Putamen (tissue), 1 donor: ENCODE results near the gene TMEM175.

Experiments used
- DNase-seq: peaks from one replicate; pipeline ENCODE4 v3.0.0-alpha.2; 2016; ENCODE audit warnings: low spot score

TMEM175 gene

DNA sequence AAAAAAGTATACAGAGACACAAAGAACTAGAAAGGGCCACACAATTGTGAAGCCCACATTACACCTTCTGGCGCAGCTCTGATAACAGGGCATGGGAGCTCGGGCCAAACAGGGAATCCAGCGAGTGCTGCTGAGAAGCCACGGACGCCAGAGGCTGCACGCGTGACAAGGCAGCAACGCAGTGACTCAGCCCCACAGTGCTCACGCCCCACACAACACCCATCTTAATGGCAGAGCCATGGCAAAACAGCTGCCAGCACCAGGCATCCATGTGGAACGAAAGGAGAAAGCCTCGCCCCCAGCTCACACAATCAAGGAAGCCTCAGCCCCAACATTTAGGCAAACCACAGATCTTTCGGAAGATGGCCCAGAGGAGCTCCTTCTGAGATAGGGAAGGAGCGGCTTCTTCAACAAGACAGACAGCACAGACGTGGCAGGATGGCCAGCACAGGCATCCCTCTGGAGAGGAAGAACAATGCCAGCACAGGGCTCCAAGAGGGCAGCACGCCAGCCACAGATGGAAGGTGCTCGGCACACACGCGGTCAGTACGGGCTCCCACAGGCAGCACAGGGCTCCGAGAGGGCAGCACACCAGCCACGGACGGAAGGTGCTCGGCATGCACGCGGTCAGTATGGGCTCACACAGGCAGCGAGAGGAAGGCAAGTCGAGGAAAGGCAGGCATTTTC is 33.2 kb upstream of the TMEM175 start:
- no peak for DNase-seq

DNA sequence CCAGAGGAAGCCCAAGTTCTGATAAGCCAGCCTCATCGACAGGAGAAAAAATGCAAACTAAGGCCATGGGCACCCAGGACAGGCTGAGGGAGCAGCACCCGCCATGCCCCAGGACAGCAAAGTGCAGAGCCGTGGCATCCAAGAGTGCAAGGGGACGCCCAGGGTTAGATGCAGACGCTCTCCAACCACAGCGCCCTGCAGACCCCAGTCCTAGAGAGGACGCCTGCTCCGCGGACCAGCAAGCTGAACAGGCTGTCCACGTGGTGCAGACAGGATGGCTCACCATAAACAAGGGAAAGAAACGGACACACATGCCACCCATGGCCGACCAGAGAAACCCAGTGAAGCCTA is 32.7 kb upstream of the TMEM175 start:
- no peak for DNase-seq

DNA sequence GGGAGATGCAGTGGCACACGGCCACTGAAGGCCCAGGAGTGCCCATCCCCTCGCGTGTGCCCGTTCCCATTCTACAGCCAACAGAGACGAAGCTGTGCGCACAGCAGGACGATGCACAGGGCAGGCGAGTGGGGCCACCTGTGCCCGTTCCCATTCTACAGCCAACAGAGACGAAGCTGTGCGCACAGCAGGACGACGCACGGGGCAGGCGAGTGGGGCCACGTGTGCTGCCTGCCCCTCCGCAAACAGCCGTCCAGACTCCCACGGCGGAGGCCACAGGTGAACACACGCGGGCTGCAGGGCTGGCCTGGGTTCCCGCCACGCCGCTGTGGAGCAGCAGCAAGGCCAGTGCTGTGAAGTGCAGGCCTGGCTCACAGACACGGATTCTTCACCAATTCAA is 32.2 kb upstream of the TMEM175 start:
- DNase-seq: no peak

GRCh38 chr4:900721-901120 is 31.5 kb upstream of the TMEM175 start:
- DNase-seq: no peak

DNA sequence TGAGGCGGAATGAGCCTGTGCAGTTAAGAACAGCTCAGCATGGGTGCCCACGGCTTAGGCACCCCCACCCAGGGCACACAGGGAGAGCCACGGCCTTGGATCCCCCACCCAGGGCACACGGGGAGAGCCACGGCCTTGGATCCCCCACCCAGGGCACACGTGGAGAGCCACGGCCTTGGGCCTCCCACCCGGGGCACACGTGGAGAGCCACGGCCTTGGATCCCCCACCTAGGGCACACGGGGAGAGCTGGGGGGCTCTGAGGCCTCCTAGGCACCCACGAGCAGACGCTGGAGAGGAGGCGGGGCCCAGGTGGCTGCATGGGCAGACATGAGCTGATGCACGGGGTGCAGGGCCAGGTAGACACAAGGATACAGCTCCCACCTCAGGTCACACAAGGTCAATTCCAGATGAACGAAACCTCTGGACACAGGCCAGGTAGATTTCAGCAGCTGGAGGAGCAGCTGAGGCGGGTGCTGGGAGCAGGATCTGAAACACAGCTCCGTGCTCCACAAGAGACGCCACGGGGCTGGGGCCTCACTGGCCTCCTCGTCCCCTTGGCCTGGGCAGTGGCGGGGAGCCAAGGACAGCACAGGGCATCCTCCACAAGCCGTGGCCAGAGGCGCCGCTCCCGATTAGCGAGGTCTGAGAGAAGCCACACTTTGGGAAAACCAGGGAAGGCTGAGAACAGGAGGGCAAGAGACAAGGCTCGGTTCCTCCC is 30.9 kb upstream of the TMEM175 start:
- no peak for DNase-seq

DNA sequence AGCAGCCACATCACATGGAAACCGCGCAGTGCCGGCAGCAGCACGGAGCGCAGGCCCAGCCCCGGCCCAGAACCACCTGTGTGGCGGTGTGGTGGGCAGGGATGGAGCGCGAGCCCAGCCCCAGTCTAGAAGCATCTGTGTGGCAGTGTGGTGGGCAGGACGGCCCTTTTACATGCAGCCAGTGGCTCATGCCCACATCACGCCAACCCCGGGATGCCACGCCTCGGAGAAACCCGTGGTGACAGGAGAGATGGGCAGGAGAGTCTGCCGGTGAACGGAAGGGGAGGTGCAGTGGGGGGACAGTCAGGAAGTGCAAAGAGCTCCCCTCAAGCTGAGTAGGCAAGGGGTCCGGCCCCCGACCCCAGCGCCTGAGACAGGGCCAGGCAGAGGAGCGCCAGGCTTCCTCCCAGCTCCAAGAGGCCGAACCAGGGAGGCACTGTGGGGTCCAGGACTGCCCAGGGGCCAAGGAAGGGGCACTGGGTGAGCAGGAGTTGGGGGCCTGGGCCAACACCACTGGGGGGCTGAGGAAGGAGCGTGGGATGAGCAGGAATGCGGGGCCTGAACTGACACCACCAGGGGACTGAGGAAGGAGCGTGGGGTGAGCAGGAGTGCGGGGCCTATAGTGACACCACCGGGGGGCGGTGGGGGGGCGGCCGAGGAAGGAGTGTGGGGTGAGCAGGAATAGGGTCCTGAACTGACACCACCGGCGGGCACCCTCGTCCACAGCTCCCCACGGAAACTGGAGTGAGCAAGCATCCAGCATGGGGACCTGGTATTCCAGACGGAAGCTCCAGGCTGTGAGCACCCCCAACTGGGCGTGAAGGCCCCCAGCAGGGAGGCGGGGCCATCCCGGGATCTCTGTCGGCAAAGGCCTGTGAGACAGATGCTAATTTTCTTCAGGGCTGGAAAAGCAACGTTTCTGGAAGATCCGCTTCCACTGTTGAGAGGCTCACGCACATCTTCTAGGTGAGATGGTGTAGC is 28.9 kb upstream of the TMEM175 start:
- no peak for DNase-seq

GRCh38 chr4:905485-906338 is 26.5 kb upstream of the TMEM175 start:
- DNase-seq: no peak

DNA sequence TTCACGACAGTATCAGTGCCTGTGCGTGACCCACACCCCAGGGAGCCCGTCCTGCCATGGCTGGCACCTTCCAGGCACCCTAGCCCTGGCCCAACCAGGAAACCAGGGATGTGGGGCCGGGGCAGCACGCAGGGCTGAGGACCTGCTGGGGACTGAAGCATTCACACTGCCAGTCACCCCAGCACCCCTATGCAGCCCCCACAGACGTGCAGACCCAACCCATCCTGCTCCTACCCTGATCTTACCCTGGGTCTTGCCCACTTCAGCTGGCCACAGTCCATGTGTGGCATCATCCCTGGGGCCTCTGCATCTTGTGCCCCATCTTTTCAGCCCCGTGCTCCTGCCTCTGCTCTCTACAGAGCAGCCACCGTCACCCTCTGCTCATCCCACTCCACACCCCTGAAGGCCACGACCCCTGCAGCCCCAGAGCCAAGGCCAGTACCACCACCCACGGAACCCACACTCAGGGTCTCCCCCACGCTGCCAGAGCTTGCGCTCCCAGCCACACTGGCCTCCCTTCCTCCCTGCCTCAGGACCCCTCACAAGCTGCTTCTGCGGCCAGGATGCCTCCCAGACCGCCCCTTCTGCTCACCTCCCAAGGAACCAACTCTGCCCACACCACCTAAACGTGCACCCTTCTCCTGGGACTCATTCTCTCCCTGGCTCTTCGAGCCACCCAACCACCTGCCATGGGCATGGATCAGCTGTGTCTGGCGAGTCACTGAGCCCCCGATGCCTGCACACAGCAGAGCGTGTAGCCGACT is 25.7 kb upstream of the TMEM175 start:
- no peak for DNase-seq

DNA sequence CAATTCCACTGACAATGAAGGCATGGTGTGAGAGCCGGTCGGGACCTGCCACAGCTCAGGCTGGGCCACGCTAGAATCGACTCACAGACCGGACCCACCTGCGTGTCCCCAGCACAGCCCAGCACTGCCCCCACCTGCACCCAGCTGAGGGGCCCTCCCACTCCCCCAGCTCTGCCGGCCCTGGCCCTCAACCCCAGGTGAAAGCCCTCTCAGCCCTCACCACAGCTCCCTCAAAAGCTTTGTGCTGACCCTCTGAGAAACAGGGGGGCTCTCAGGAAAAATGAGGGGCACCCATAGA is 25.2 kb upstream of the TMEM175 start:
- no peak for DNase-seq

DNA sequence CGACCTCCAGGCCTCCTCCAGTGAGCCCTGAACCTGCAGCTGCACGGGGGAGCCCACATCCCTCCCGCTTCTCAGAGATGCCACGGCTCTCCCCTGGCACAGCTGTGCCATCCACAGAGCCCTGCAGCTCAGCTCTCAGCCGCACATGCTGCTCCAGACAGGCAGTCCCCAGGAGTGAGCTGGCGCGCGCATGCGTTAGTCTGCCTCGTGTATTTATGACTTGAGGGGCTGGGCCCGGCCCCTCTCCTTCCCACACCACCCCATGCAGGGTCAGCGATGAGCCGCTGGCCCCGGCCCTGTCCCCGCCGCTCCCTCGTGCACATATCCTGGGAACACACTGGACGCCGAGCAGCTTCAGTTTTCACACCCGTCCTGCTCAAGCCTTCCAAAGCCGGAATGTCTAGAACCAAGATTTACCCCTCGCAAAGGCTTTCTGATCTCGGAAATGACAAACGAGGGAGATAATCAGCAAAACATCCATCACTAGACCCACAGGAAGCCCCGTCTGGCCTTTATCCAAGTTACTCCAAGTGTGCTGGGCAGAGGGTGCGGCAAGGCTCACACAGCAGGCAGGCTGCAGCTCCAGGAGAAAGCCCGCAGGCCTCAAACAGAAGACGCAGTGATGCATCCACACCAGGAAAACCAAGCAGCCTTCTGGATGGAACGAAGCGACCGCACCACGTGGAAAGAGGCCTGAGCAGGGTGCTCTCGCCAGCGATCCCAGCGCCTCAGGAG is 24.4 kb upstream of the TMEM175 start:
- no peak for DNase-seq

DNA sequence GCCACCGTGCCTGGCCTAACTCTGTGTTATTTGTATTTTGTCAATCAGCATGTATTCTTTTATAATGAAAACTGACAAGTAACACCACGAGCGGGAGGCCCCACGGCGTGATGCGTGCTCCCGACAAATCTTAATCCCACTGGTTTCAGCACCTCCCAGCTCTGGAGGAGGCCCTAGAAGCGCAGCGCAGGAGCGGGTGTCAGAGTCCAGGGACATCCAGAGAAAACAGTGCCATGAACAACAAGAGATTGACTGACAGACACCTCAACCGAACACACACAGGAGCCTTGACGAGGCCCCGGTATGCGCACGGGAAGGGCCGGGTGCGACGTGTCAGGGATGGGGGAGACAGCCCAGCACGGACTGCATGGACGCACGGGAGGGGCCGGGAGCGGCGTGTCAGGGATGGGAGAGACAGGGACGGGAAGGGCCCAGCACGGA is 23.1 kb upstream of the TMEM175 start:
- DNase-seq: no peak

GRCh38 chr4:909821-910220 is 22.4 kb upstream of the TMEM175 start:
- DNase-seq: no peak

DNA sequence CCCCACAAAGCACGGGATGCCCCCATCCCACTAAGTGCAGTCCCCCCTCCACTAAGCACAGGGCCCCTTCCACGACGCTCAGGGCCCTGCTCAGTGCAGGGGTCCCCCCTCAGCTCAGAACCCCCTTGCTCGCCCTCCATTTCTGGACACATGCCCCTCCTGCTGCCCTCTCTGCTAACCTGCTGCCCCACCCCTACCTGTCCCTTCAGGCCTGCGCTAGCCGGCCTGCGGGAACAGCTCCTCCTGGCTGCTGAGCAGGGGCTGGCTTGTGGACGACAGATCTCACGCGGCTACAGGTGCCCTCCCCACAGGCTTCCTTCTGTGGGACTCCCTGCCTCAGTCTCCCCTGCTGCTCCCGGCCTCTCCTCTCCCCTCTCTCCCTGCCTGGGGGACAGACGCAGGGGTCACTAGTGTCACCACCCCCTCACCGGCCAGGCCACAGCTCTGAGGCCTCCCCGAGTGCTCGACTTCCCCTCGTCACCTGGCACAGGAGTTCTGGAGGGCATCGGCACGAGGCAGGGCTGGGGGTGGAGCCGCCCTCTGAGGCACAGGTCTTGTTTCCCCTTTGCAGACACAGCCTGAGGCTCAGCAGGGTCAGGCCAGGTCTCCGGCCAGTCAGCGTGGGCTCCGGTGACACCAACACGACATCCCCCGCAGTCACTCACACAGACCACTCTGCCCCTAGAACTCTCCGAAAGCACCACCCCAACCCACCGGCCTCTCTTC is 21.7 kb upstream of the TMEM175 start:
- no peak for DNase-seq

DNA sequence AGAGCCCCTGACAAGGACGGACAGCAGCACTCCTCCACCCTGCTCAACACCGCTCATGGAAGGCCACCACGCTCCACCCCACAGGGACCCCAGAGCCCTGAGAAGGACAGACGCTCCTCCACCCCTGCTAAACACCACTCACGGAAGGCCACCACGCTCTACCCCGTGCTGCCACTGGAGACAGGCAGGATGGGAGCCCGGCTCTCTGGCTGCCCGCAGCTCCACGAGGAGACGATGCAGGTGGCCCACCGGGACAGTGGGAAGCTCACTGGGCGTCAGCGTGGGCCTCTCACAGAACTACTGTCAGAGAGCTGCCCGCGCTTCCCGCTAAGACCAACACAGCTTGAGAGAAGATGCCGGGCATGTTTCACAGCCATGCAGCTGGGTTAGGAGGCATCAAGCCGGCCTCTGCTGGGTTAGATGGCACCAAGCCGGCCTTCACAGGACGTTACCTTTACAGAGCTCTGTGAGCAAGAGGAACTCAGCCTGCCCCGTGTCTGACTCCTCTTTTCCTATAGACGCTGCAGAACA is 21.0 kb upstream of the TMEM175 start:
- no peak for DNase-seq

- no peak for DNase-seq
Observed at GRCh38 chr4:911871-912490, 20.3 kb upstream of the TMEM175 start.

DNA sequence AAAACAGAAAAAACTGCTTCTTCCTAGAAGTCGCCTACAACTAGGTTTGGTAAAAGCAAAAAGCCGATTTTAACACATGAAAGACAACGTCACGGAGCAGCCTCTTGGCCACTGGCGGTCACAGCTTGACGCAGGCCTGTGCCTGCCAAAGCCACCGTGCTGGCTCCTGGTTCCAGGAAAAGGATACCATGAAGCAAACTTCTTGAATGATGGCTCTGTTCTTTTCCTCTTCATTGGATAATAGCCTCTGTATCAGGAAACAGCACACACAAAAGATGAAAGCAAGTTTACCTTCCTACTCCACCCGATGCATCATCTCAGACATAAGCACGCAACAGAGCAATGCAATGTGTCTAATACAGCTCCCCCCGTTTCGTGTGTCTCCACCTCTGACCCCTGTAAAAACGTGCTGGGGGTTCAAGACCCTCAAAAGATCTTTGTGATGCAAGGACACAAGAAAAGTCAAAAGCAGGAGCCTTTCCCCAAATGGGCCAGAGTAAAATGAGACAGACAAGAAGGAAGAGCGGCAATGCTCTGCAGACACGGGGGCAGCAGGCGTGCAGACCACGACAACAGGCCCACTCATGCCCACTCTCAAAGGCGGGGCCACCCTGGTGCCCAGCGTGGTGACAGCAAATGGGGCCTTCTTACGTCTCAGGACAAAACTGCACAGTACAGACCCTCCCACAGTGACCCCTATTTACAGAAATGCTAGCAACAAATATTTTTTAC is 19.5 kb upstream of the TMEM175 start:
- peak; percentile 42 for DNase-seq

DNA sequence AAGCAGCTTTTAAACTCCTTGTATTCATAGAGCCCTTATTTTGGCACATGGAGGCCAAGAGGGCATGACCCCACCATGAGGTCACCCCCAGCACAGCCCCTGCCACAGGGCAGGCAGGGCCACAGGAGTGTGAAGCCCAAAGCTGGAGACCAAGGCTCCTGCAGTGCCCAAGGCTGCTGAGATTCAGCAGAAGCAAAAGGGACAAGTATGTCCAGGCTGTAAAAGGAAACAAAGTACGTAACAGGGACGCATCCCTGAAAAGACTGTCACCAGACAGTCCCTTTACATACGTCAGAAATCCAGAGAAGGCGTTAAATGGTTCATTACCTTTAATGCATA is 19.0 kb upstream of the TMEM175 start:
- no peak for DNase-seq

- DNase-seq: no peak
Observed at GRCh38 chr4:914531-914930, 17.7 kb upstream of the TMEM175 start.
